ENCODE measurements around the gene TMEM30B. TPM values are rescaled to one million over a fixed set of nuclear protein-coding genes. Genes with fewer than 3 reads are reported as not detected.

Gene TMEM30B
- total and polyA plus RNA-seq, 9 of the 15 experiments (the other 6 are each of a cell fraction or from before 2014, with no cell fraction given), result 0.04 TPM; not detected in 8

DNA sequence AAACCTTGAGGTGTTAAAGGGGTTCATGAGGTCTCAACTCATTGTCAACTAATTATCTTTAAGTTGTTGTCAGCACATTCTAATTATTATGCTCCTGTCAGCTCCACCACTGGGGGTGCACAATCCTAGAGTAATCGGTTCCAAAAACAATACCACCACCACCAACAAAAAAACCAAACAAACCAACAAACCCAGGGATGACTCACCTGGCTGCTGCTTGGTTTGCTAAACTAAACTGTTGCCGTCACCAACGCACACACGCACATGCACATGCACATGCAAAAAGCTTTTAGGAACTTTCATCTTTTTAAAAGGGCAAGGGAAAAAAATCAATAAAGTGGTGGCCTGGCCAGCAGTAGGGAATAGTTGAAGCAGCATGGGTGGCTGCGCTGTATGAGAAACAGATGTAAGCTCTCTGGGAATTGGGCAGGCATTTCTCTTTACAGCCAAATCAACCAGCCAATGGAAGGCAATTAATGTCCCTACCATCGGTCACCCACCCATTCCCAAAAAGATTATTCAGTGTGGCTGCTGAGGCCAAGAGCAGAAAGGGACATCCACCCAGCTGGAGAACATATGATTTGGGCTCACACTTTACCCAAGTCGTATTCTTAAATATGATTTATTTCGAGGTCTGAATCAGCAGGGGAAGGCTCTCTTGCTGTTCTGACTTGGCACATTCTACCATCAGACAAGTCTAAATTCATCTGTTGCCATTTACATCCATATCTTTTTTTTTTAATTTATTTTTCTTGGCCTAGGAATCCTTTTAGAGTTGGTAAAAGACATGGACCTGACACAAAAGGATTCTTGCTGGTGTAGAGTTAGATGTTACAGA lies 20.0 kb downstream of the TMEM30B start:
- Histone ChIP-seq H3K79me2 (ENCODE audit: control insufficient read depth, insufficient read depth, low read length) (no peaks in the 10 kb centered on the region), H3K9me1 (ENCODE audit: control insufficient read depth, insufficient read depth, low read length) (no peaks in the 10 kb centered on the region), H3K9ac (ENCODE audit: insufficient read depth in 1 of 2, low read depth in 2 of 2, low read length in 2 of 2) (no peak overlapping the region), H3K4me3 (no peak overlapping the region), H4K20me1 (replicated peaks; ENCODE audit: control insufficient read depth, insufficient read depth, low read length) (no peaks in the 10 kb centered on the region), H2AFZ (ENCODE audit: low read depth, low read length) (no peak overlapping the region), H3K36me3 (ENCODE audit: control insufficient read depth, insufficient read depth, low read length) (no peaks in the 10 kb centered on the region), H3K9me3 (replicated peaks; ENCODE audit: control insufficient read depth, insufficient read depth, low read depth, low read length) (no peaks in the 10 kb centered on the region), H3K27ac (ENCODE audit: extremely low read depth, low read depth, low read length) (no peak overlapping the region), H3K4me2 (ENCODE audit: insufficient read depth, low read length) (no peak overlapping the region), H3K4me1 (replicated peaks in 1 of 2; ENCODE audit: control insufficient read depth in 2 of 2, insufficient read depth in 2 of 2, low read length in 2 of 2) (no peaks in the 10 kb centered on the region), H3K27me3 (ENCODE audit: control insufficient read depth in 2 of 2, insufficient read depth in 2 of 2, low read length in 2 of 2) (no peaks in the 10 kb centered on the region; a peak in 1 of 5 replicates)
- ChIA-PET CTCF (ENCODE audit: low intra/inter-chr PET ratio) (no interaction called here), POLR2A (no interaction called here)
- no peak for FAIRE-seq
- BruUV-seq (replicated peaks), result no TSS peak
- no peak for DNase-seq (ENCODE audit: extremely low read depth in 1 of 4, low spot score in 3 of 4)
- TF ChIP-seq, protein P1, sequence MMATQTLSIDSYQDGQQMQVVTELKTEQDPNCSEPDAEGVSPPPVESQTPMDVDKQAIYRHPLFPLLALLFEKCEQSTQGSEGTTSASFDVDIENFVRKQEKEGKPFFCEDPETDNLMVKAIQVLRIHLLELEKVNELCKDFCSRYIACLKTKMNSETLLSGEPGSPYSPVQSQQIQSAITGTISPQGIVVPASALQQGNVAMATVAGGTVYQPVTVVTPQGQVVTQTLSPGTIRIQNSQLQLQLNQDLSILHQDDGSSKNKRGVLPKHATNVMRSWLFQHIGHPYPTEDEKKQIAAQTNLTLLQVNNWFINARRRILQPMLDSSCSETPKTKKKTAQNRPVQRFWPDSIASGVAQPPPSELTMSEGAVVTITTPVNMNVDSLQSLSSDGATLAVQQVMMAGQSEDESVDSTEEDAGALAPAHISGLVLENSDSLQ (IDR thresholded peaks at IDR 0.05), result no peak
- 0% methylated on average over 8 of the region's 8 CpGs for WGBS (ENCODE audit: insufficient coverage, low coverage, missing lambda C conversion rate)
- intact Hi-C loops (cut with micrococcal nuclease), result no loop called here
- in situ Hi-C loops (cut with MboI), result no loop called here
- ATAC-seq, result no peak

DNA sequence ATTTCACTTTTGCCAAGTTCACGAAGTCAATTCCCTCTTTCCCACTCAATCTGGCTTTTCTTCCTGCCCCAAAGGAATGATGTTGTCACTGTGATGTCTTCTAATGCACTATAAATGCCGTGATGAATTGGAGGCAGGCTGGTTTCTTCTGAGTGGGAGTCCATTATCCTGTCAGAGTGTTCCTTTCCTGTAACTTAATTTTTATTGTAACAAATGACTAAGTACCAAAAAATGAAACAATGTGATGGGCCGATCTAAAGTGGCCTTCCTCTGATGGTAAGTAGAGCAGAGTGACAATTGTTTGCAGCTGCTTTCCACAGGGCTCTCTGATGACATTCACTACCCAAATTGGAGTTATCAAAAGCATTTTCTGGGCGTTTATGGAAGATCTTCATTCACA lies 22.2 kb downstream of the TMEM30B start:
- intact Hi-C loops (cut with micrococcal nuclease) (loop anchor here (10.0 kb wide), 1 partner anchor 924 kb away; no protein-coding TSS in a partner anchor), in situ Hi-C loops (cut with MboI) (loop anchor here (5.0 kb wide), 1 partner anchor 637 kb away; no protein-coding TSS in a partner anchor)
- Histone ChIP-seq H3K79me2 (ENCODE audit: control insufficient read depth, insufficient read depth, low read length) (no peaks in the 10 kb centered on the region), H3K27me3 (ENCODE audit: control insufficient read depth in 2 of 2, insufficient read depth in 2 of 2, low read length in 2 of 2) (peaks cover 0 to 5% of the 10 kb centered on the region in 2 experiments; a peak in 1 of 5 replicates), H3K9ac (ENCODE audit: insufficient read depth in 1 of 2, low read depth in 2 of 2, low read length in 2 of 2) (no peak overlapping the region), H3K9me1 (ENCODE audit: control insufficient read depth, insufficient read depth, low read length) (no peaks in the 10 kb centered on the region), H3K9me3 (replicated peaks; ENCODE audit: control insufficient read depth, insufficient read depth, low read depth, low read length) (no peaks in the 10 kb centered on the region), H3K4me1 (replicated peaks in 1 of 2; ENCODE audit: control insufficient read depth in 2 of 2, insufficient read depth in 2 of 2, low read length in 2 of 2) (no peaks in the 10 kb centered on the region), H3K4me3 (no peak overlapping the region), H4K20me1 (replicated peaks; ENCODE audit: control insufficient read depth, insufficient read depth, low read length) (no peaks in the 10 kb centered on the region), H3K4me2 (ENCODE audit: insufficient read depth, low read length) (no peak overlapping the region), H3K36me3 (ENCODE audit: control insufficient read depth, insufficient read depth, low read length) (no peaks in the 10 kb centered on the region), H2AFZ (ENCODE audit: low read depth, low read length) (no peak overlapping the region), H3K27ac (ENCODE audit: extremely low read depth, low read depth, low read length) (no peak overlapping the region)
- ATAC-seq (no peak), FAIRE-seq (no peak), DNase-seq (ENCODE audit: extremely low read depth in 1 of 4, low spot score in 3 of 4) (no peak)
- CTCF ChIA-PET (ENCODE audit: low intra/inter-chr PET ratio), result no interaction called here
- WGBS (ENCODE audit: insufficient coverage, low coverage, missing lambda C conversion rate), result 0% methylated on average over 4 of the region's 4 CpGs
- no peak for TF ChIP-seq LEF1 (IDR thresholded peaks at IDR 0.05)
- TF ChIP-seq ZNF143 (CRISPR knock-in tag; IDR thresholded peaks at IDR 0.05), result no peak
- TF ChIP-seq CCAR2 (IDR thresholded peaks at IDR 0.05; ENCODE audit: low read depth, low read length), result no peak
- BruUV-seq (replicated peaks), result no TSS peak
- POLR2A ChIA-PET, result no interaction called here

Data from K562 (cell line).